GM19463 (cell line): Measurements from ENCODE around the gene UBA52.

ENCODE experiments used
- ATAC-seq: cut with Tn5 transposase; IDR thresholded peaks from one replicate; pipeline ENCODE4 v1.9.1; 2021; ENCODE audit warnings: mild to moderate bottlenecking, moderate library complexity; ENCODE audit not compliant: unreplicated experiment

Gene UBA52

GRCh38 chr19:18551631-18552030, 20.0 kb upstream of the UBA52 start:
- ATAC-seq = no peak

- peak; percentile 97 for ATAC-seq
Measured at GRCh38 chr19:18557411-18558201, 14.1 kb upstream of the UBA52 start, which contains the start of gene KXD1. Gene KXD1, plus strand, starts transcription at chr19:18557870. Its CDS starts 4,187 bp downstream, at chr19:18562057.

GRCh38 chr19:18558202-18558555, 13.5 kb upstream of the UBA52 start:
- ATAC-seq = no peak

- ATAC-seq = no peak
Measured at GRCh38 chr19:18558604-18559003, 13.1 kb upstream of the UBA52 start.

- no peak for ATAC-seq
Measured at GRCh38 chr19:18559685-18560084, 12.0 kb upstream of the UBA52 start.

GRCh38 chr19:18562086-18562485, 9.6 kb upstream of the UBA52 start:
- no peak for ATAC-seq

- no peak for ATAC-seq
Measured at GRCh38 chr19:18566953-18567352, 4.7 kb upstream of the UBA52 start.

GRCh38 chr19:18568367-18568766, 3.3 kb upstream of the UBA52 start:
- ATAC-seq = no peak

GRCh38 chr19:18574691-18575291, 3.1 kb downstream of the UBA52 start:
- no peak for ATAC-seq

- no peak for ATAC-seq
Measured at GRCh38 chr19:18576383-18576782, 4.7 kb downstream of the UBA52 start.

- ATAC-seq = no peak
Measured at GRCh38 chr19:18577365-18577914, 5.8 kb downstream of the UBA52 start.

GRCh38 chr19:18580311-18580710, 8.7 kb downstream of the UBA52 start:
- no peak for ATAC-seq

GRCh38 chr19:18586306-18586705, 14.6 kb downstream of the UBA52 start:
- ATAC-seq = no peak

- no peak for ATAC-seq
Measured at GRCh38 chr19:18587561-18587960, 15.9 kb downstream of the UBA52 start.

GRCh38 chr19:18587962-18588610, 16.4 kb downstream of the UBA52 start:
- ATAC-seq = no peak

- peak; percentile 72 for ATAC-seq
Measured at GRCh38 chr19:18588611-18589379, 17.1 kb downstream of the UBA52 start, which contains the start of gene REX1BD. Gene REX1BD, plus strand, starts transcription at chr19:18588798. Its CDS starts 4 bp downstream, at chr19:18588802.

- ATAC-seq = peak; percentile 34
Measured at GRCh38 chr19:18589380-18590272, 18.0 kb downstream of the UBA52 start.

GRCh38 chr19:18590273-18591272, 18.9 kb downstream of the UBA52 start:
- no peak for ATAC-seq
